ENCODE results near the gene PHF20. TPM values are rescaled to one million over a fixed set of nuclear protein-coding genes. Genes with fewer than 3 reads are reported as not detected.

PHF20 gene
- total and polyA plus RNA-seq, 2 donors from 2014 or later = 12.3 to 48.4 TPM

DNA sequence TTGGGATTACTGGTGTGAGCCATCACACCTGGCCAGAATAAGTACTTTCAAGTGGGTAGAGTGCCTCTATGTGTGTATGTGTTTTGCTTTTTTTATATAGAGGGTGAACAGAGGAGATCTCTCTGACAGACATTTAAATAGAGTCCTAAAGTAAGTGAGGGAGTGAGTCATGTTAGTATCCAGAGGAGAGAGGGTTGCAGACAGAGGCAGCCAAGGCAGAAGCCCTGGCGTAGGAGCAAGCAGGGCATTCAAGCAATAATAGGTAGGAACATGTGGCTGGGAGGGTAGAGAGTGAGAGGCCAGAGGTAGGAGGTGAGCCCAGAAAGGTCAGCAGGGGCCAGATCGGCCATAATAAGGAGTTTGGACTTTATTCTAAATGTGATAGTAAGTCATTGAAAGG is 48.9 kb downstream of the PHF20 start:
- Histone ChIP-seq H3K9ac (ENCODE audit: low read length in 3 of 3) (no peak overlapping the region), H3K36me3 (ENCODE audit: control insufficient read depth in 2 of 3, insufficient read depth in 3 of 3, low read length in 3 of 3) (peaks cover 0 to 2% (median 0%) of the 10 kb centered on the region in 3 donors), H3K27me3 (ENCODE audit: control insufficient read depth, insufficient read depth, low read length) (no peaks in the 10 kb centered on the region), H3K9me3 (ENCODE audit: control insufficient read depth in 2 of 3, insufficient read depth in 1 of 3, low read length in 3 of 3) (no peaks in the 10 kb centered on the region), H3K4me1 (ENCODE audit: control insufficient read depth in 2 of 3, insufficient read depth in 2 of 3, low read depth in 1 of 3, low read length in 3 of 3) (peaks cover 0 to 3% (median 0%) of the 10 kb centered on the region in 3 donors), H3K27ac (ENCODE audit: low read depth in 2 of 2, low read length in 2 of 2) (no peak overlapping the region), H3K4me3 (ENCODE audit: low read length in 3 of 3) (no peak overlapping the region)
- no peak for FAIRE-seq
- intact Hi-C loops (cut with DNase I) = no loop called here
- TF ChIP-seq, protein P1, sequence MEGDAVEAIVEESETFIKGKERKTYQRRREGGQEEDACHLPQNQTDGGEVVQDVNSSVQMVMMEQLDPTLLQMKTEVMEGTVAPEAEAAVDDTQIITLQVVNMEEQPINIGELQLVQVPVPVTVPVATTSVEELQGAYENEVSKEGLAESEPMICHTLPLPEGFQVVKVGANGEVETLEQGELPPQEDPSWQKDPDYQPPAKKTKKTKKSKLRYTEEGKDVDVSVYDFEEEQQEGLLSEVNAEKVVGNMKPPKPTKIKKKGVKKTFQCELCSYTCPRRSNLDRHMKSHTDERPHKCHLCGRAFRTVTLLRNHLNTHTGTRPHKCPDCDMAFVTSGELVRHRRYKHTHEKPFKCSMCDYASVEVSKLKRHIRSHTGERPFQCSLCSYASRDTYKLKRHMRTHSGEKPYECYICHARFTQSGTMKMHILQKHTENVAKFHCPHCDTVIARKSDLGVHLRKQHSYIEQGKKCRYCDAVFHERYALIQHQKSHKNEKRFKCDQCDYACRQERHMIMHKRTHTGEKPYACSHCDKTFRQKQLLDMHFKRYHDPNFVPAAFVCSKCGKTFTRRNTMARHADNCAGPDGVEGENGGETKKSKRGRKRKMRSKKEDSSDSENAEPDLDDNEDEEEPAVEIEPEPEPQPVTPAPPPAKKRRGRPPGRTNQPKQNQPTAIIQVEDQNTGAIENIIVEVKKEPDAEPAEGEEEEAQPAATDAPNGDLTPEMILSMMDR (IDR thresholded peaks at IDR 0.05; ENCODE audit: borderline replicate concordance, extremely low read depth, insufficient read depth) = no peak
- no peak for DNase-seq

DNA sequence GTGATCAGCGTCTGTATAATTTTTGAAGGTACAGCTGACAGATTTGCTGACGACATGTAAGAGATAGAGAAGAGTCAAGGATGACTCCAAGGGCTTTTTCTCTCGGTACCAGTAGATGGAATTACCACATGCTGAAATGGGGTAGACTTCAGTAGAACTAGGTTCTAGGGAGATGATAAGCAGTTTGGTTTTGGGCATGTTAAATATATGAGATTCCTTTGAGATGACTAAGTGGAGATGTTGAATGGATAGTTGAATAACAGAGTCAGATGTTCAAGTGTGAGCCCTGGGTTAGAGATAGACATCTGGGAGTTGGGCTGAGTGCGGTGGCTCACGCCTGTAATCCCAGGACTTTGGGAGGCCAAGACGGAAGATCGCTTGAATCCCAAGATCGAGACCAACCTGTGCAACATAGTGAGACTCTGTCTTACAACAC is 50.0 kb downstream of the PHF20 start:
- FAIRE-seq = no peak
- H3K9me3 ChIP-seq (ENCODE audit: control insufficient read depth in 2 of 3, insufficient read depth in 1 of 3, low read length in 3 of 3) = no peaks in the 10 kb centered on the region
- H3K27ac ChIP-seq (ENCODE audit: low read depth in 2 of 2, low read length in 2 of 2) = no peak overlapping the region
- H3K4me3 ChIP-seq (ENCODE audit: low read length in 3 of 3) = no peak overlapping the region
- peaks cover 0 to 3% (median 0%) of the 10 kb centered on the region in 3 donors for H3K4me1 ChIP-seq (ENCODE audit: control insufficient read depth in 2 of 3, insufficient read depth in 2 of 3, low read depth in 1 of 3, low read length in 3 of 3)
- TF ChIP-seq, protein P1 (IDR thresholded peaks at IDR 0.05; ENCODE audit: borderline replicate concordance, extremely low read depth, insufficient read depth) = no peak
- H3K36me3 ChIP-seq (ENCODE audit: control insufficient read depth in 2 of 3, insufficient read depth in 3 of 3, low read length in 3 of 3) = no peaks in the 10 kb centered on the region
- DNase-seq = no peak
- intact Hi-C loops (cut with DNase I) = no loop called here
- no peaks in the 10 kb centered on the region for H3K27me3 ChIP-seq (ENCODE audit: control insufficient read depth, insufficient read depth, low read length)
- no peak overlapping the region for H3K9ac ChIP-seq (ENCODE audit: low read length in 3 of 3)

DNA sequence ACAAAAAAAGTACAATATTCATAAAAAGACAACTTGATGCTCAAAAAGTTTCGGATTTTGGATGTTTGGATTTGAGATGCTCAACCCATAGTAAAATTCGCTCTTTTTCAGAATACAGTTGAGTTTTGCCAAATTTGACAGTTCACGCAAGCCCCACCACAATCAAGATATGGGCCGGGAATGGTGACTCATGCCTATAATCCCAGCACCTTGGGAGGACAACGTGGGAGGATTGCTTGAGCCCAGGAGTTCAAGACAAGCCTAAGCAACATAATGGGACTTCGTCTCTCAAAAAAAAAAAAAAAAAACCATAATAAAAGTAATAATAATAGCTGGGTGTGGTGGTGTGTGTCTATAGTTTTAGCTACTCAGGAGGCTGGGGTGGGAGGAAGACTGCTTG is 51.3 kb downstream of the PHF20 start:
- Histone ChIP-seq H3K4me3 (ENCODE audit: low read length in 3 of 3) (no peak overlapping the region), H3K27ac (ENCODE audit: low read depth in 2 of 2, low read length in 2 of 2) (no peak overlapping the region), H3K27me3 (ENCODE audit: control insufficient read depth, insufficient read depth, low read length) (no peaks in the 10 kb centered on the region), H3K4me1 (ENCODE audit: control insufficient read depth in 2 of 3, insufficient read depth in 2 of 3, low read depth in 1 of 3, low read length in 3 of 3) (peaks cover 0 to 3% (median 0%) of the 10 kb centered on the region in 3 donors), H3K9ac (ENCODE audit: low read length in 3 of 3) (no peak overlapping the region), H3K9me3 (ENCODE audit: control insufficient read depth in 2 of 3, insufficient read depth in 1 of 3, low read length in 3 of 3) (no peaks in the 10 kb centered on the region), H3K36me3 (ENCODE audit: control insufficient read depth in 2 of 3, insufficient read depth in 3 of 3, low read length in 3 of 3) (no peaks in the 10 kb centered on the region)
- FAIRE-seq = no peak
- DNase-seq = no peak
- TF ChIP-seq, protein P1 (IDR thresholded peaks at IDR 0.05; ENCODE audit: borderline replicate concordance, extremely low read depth, insufficient read depth) = no peak
- intact Hi-C loops (cut with DNase I) = no loop called here

DNA sequence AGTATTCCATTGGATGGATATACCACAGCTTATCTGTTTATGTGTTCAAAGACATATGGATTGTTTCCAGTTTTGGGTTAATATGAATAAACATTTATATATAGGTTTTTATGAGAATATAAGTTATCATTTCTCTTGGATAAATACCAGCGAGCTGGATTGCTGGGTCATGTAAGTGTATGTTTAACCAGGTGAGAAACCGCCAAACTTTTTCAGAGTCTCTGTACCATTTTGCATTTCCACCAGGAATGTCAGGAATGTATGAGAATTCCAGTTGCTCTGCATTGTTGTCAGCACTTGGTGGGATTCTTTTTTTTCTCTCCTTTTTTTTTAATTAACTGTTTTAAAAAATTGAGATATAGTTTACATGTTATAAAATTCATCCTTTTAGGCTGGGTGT is 52.1 kb downstream of the PHF20 start:
- TF ChIP-seq, protein P1 (IDR thresholded peaks at IDR 0.05; ENCODE audit: borderline replicate concordance, extremely low read depth, insufficient read depth) = no peak
- intact Hi-C loops (cut with DNase I) = no loop called here
- H3K9ac ChIP-seq (ENCODE audit: low read length in 3 of 3) = no peak overlapping the region
- FAIRE-seq (no peak), DNase-seq (peak in 2 of 5 donors; percentile 16 to 23)
- no peak overlapping the region for H3K27ac ChIP-seq (ENCODE audit: low read depth in 2 of 2, low read length in 2 of 2)
- H3K9me3 ChIP-seq (ENCODE audit: control insufficient read depth in 2 of 3, insufficient read depth in 1 of 3, low read length in 3 of 3) = no peaks in the 10 kb centered on the region
- H3K4me3 ChIP-seq (ENCODE audit: low read length in 3 of 3) = no peak overlapping the region
- no peaks in the 10 kb centered on the region for H3K36me3 ChIP-seq (ENCODE audit: control insufficient read depth in 2 of 3, insufficient read depth in 3 of 3, low read length in 3 of 3)
- peaks cover 0 to 3% (median 0%) of the 10 kb centered on the region in 3 donors for H3K4me1 ChIP-seq (ENCODE audit: control insufficient read depth in 2 of 3, insufficient read depth in 2 of 3, low read depth in 1 of 3, low read length in 3 of 3)
- no peaks in the 10 kb centered on the region for H3K27me3 ChIP-seq (ENCODE audit: control insufficient read depth, insufficient read depth, low read length)
